Measurements from ENCODE around the gene NOL8.

Gene NOL8

DNA sequence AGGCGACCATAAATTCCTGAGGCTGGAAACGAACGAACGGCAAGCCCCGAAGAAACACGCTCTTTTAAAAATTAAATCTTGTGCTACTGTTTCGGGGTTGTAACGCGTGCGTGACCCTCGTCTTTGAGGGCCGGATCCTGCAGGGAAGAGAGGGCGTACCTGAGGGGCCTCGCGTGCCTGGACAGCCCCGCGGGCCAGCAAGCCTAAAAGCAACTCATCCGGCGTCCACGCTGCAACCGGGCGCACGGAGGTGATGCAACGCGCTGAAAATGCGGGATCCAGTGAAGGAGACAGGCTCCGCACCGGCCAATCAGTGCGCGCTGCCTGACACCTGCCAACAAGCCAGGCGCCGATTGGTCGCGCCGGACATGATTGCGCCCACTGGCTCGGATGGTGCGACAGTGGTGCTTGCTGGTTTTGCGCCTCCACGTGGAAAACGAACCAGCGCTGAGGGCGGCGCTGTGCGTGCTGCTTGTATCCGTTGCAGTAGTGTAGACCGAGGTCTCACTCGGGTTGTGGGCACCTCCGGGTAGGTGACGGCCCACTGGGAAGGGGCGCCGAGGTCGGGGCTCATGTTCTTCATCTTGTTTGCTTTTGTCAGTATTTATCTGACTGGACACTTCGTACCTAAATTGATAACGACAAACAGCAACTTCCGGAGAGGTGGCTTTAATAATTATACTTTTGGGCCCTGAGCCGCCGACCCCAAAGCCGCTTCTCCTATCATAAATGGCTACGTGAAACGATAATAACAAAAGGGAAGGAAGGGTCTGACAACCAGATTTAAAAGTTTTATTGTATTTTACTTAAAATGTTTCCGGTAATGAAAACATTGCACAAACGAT lies 31.5 kb downstream of the NOL8 start, which contains the start of gene IARS1:
IARS1 (minus strand) TSS at position 246 of the 845 bp plus-strand sequence. CDS start 4,278 bp downstream, outside the sequence.
- peak within 1 kb of the TSS; percentile 50 for H3K27ac ChIP-seq (ENCODE audit: low read length)
- peak within 1 kb of the TSS; percentile 78 to 80 for H3K9ac ChIP-seq (ENCODE audit: low read length in 2 of 2)
- no peaks in the 10 kb centered on the region for H3K9me3 ChIP-seq (ENCODE audit: control insufficient read depth in 2 of 2, low read length in 2 of 2)
- H3K36me3 ChIP-seq (ENCODE audit: control insufficient read depth in 2 of 2, insufficient read depth in 2 of 2, low read length in 2 of 2): peaks cover 10 to 16% of the 10 kb centered on the region in 2 donors
- H3K4me1 ChIP-seq (ENCODE audit: control insufficient read depth, insufficient read depth, low read length): peaks cover 11% of the 10 kb centered on the region
- no peaks in the 10 kb centered on the region for H3K27me3 ChIP-seq (ENCODE audit: control insufficient read depth in 1 of 2, insufficient read depth in 2 of 2, low read length in 2 of 2)
- peak within 1 kb of the TSS; percentile 78 to 93 for H3K4me3 ChIP-seq (ENCODE audit: low read length in 2 of 2)

DNA sequence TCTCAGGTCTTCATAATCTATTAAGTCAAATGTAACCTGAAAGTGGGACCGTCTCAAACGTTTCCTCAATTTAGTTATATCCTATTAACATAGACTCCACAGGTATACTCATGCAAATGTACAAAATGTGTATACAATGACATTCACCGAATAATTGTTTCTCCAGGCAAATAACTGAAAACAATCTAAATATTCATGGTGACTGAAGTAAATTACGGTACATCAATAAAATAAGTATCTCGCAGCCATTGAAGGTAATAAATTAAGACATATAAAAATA lies 32.1 kb downstream of the NOL8 start:
- peaks cover 11% of the 10 kb centered on the region for H3K4me1 ChIP-seq (ENCODE audit: control insufficient read depth, insufficient read depth, low read length)
- no peaks in the 10 kb centered on the region for H3K27me3 ChIP-seq (ENCODE audit: control insufficient read depth in 1 of 2, insufficient read depth in 2 of 2, low read length in 2 of 2)

DNA sequence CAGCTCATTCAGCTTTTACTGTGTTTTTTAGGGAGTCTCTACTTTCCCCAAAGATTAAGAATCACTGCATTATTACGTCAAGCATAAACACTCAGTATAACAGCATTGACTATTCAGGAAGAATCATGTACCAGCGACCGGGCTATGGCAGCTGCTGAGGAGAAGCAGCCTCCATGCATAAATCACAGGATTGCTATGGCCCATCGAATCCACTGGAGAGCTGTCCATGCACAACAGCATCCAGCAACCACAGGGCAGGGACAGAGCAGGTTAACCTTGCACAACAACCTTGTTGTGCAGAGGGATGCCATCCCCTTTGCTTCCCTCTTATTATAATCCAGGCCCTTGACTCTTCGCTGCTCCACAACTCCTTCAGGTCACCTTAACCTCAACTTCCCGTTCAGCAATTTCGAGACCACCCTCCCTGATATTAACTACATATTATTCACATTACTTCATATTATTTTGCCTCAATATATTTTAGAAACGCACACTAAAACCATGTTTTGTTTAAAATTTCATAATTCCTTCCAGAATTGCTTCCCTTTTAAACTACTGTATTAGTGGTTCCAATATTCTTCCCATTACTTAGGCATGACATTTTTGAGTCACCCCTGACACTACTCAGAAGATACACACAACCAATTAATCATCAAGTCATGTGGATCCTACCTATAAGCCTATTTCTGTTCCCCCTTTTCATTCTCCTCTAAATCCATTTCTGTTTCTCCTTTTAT lies 32.6 kb downstream of the NOL8 start:
- Histone ChIP-seq H3K4me1 (ENCODE audit: control insufficient read depth, insufficient read depth, low read length) (peaks cover 11% of the 10 kb centered on the region), H3K9ac (ENCODE audit: low read length in 2 of 2) (peak overlapping the region; percentile 76 to 80), H3K4me3 (ENCODE audit: low read length in 2 of 2) (peak overlapping the region; percentile 78 to 93), H3K27ac (ENCODE audit: low read length) (no peak overlapping the region), H3K9me3 (ENCODE audit: control insufficient read depth in 2 of 2, low read length in 2 of 2) (no peaks in the 10 kb centered on the region), H3K36me3 (ENCODE audit: control insufficient read depth in 2 of 2, insufficient read depth in 2 of 2, low read length in 2 of 2) (peaks cover 4 to 11% of the 10 kb centered on the region in 2 donors), H3K27me3 (ENCODE audit: control insufficient read depth in 1 of 2, insufficient read depth in 2 of 2, low read length in 2 of 2) (no peaks in the 10 kb centered on the region)

More for the DNA sequence above, 32.1 kb downstream of the NOL8 start:
- H3K36me3 ChIP-seq (ENCODE audit: control insufficient read depth in 2 of 2, insufficient read depth in 2 of 2, low read length in 2 of 2): peaks cover 7 to 16% of the 10 kb centered on the region in 2 donors
- H3K9ac ChIP-seq (ENCODE audit: low read length in 2 of 2): peak overlapping the region; percentile 76 to 80
- H3K27ac ChIP-seq (ENCODE audit: low read length): peak overlapping the region; percentile 50
- H3K4me3 ChIP-seq (ENCODE audit: low read length in 2 of 2): peak overlapping the region; percentile 78 to 93
- H3K9me3 ChIP-seq (ENCODE audit: control insufficient read depth in 2 of 2, low read length in 2 of 2): no peaks in the 10 kb centered on the region

DNA sequence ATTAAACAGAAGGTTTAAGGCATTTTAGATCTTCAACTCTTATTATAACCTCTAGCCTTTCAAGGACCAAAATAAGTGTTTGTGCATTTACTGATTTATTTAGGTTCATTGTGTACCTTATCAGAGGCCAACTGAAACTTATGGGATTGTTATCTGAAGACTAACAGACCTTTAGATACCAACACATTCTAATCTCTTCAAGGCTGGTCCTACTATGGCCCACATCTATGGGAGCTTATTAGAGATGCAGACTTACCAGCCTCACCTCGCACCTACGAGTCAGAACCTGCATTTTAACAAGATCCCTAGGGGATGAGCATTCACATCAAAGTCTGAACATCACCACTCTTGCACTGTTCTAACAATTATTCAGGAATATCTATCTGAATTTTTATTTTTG lies 33.6 kb downstream of the NOL8 start:
- peaks cover 11% of the 10 kb centered on the region for H3K4me1 ChIP-seq (ENCODE audit: control insufficient read depth, insufficient read depth, low read length)
- no peaks in the 10 kb centered on the region for H3K27me3 ChIP-seq (ENCODE audit: control insufficient read depth in 1 of 2, insufficient read depth in 2 of 2, low read length in 2 of 2)
- no peak overlapping the region for H3K27ac ChIP-seq (ENCODE audit: low read length)
- no peak overlapping the region for H3K9ac ChIP-seq (ENCODE audit: low read length in 2 of 2)
- no peaks in the 10 kb centered on the region for H3K9me3 ChIP-seq (ENCODE audit: control insufficient read depth in 2 of 2, low read length in 2 of 2)
- H3K36me3 ChIP-seq (ENCODE audit: control insufficient read depth in 2 of 2, insufficient read depth in 2 of 2, low read length in 2 of 2): peaks cover 6 to 8% of the 10 kb centered on the region in 2 donors
- no peak overlapping the region for H3K4me3 ChIP-seq (ENCODE audit: low read length in 2 of 2)

DNA sequence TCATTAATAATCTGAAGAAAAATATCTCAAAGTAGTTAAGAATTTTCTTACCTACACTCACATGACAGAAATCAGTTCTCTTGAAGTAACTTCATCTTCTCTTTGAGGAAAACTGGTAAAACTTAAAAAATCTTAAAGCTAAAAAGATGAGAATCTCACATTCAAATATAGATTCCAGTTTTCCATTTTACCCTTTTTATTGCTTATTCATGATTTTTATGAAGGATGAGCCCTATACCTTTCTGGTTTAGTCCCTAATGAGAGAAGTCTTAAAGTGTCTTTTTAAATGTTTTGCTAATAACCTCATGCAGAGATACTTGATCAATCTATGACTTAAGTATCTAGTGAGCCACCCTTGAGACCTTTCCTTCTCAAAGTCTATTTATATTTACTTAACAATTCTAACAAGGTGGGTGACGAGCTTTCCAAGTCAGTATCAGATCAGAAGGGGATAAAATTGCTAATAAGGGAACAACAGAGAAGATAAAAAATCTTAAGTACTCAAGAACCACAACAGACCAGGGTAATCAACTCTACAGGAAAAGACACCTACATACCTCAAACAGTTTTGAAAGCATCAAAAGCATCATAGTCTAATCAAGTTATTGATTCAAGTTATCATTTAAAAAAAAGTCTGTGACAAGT lies 34.2 kb downstream of the NOL8 start:
- no peaks in the 10 kb centered on the region for H3K9me3 ChIP-seq (ENCODE audit: control insufficient read depth in 2 of 2, low read length in 2 of 2)
- H3K4me1 ChIP-seq (ENCODE audit: control insufficient read depth, insufficient read depth, low read length): peaks cover 11% of the 10 kb centered on the region
- H3K9ac ChIP-seq (ENCODE audit: low read length in 2 of 2): no peak overlapping the region
- no peaks in the 10 kb centered on the region for H3K27me3 ChIP-seq (ENCODE audit: control insufficient read depth in 1 of 2, insufficient read depth in 2 of 2, low read length in 2 of 2)
- H3K27ac ChIP-seq (ENCODE audit: low read length): no peak overlapping the region
- peaks cover 6 to 8% of the 10 kb centered on the region in 2 donors for H3K36me3 ChIP-seq (ENCODE audit: control insufficient read depth in 2 of 2, insufficient read depth in 2 of 2, low read length in 2 of 2)
- H3K4me3 ChIP-seq (ENCODE audit: low read length in 2 of 2): no peak overlapping the region

DNA sequence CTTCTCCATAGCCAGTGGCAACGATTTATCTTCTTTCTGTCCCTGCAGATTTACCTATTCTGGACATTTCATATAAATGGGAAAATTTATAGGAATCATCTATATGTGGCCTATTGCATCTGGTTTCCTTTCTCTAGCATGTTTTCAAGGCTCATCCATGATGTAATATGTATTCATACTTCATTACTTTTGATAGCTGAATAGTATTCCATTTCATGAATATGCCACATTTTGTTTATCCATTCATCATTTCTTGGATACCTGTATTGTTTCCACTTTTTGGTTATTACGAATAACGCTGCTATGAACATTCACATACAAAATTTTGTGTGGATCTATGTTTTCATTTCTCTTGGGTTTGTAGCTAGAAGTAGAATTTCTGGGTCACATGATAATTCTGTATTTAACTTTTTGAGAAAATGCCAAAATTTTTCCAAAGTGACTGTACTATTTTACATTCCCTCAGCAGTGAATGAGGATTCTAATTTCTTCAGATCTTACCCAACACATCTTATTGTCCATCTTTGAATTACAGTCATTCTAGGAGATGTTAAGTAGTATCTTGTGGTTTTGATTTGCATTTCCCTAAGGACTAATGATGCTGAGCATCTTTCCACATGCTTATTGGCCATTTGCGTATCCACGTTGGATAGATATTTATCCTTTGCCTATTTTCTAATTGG lies 35.3 kb downstream of the NOL8 start:
- H3K4me3 ChIP-seq (ENCODE audit: low read length in 2 of 2): no peak overlapping the region
- H3K27me3 ChIP-seq (ENCODE audit: control insufficient read depth in 1 of 2, insufficient read depth in 2 of 2, low read length in 2 of 2): no peaks in the 10 kb centered on the region
- peaks cover 11% of the 10 kb centered on the region for H3K4me1 ChIP-seq (ENCODE audit: control insufficient read depth, insufficient read depth, low read length)
- peaks cover 10 to 16% of the 10 kb centered on the region in 2 donors for H3K36me3 ChIP-seq (ENCODE audit: control insufficient read depth in 2 of 2, insufficient read depth in 2 of 2, low read length in 2 of 2)
- no peak overlapping the region for H3K27ac ChIP-seq (ENCODE audit: low read length)
- no peak overlapping the region for H3K9ac ChIP-seq (ENCODE audit: low read length in 2 of 2)
- no peaks in the 10 kb centered on the region for H3K9me3 ChIP-seq (ENCODE audit: control insufficient read depth in 2 of 2, low read length in 2 of 2)

DNA sequence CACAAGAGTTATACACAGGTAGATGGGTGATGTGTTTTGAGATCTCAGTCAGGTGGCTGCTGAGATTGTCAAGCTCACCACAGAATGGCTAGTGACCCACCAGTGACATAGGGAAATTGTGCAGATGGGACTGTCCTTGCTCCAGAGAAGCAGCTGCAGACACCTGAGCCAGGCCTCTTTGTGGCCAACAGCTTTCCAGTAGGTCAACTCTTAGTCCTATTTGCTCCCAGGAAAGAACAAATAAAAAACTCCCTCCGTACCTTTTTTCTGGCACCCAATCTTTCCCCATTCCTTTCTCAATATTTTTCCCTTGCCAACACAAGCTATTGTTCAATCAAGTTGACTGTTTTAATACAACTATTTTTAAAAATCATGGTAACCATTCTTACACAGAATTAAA lies 45.8 kb downstream of the NOL8 start:
- Histone ChIP-seq H3K27ac (ENCODE audit: low read length) (no peak overlapping the region), H3K36me3 (ENCODE audit: control insufficient read depth in 2 of 2, insufficient read depth in 2 of 2, low read length in 2 of 2) (peaks cover 53 to 66% of the 10 kb centered on the region in 2 donors), H3K9ac (ENCODE audit: low read length in 2 of 2) (no peak overlapping the region), H3K27me3 (ENCODE audit: control insufficient read depth in 1 of 2, insufficient read depth in 2 of 2, low read length in 2 of 2) (no peaks in the 10 kb centered on the region), H3K4me1 (ENCODE audit: control insufficient read depth, insufficient read depth, low read length) (no peaks in the 10 kb centered on the region), H3K9me3 (ENCODE audit: control insufficient read depth in 2 of 2, low read length in 2 of 2) (no peaks in the 10 kb centered on the region), H3K4me3 (ENCODE audit: low read length in 2 of 2) (no peak overlapping the region)

DNA sequence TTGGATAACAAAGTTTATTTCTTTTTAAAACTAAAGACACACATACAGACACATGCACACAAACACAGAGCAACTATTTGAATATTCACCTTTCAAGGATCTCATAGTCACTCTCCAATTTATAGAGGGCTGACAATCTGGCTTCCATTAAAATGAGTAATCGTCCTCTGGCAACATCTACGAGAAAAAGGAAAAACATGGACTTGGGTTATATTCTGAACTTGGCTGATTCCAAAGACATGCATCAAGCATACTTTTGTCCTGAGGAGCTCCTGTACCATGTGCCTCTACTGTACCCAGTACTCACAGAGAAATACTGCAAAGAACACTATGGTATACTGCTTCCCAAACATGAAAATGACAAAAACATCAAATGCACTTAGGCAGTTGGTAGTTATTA lies 47.0 kb downstream of the NOL8 start:
- Histone ChIP-seq H3K9ac (ENCODE audit: low read length in 2 of 2) (no peak overlapping the region), H3K9me3 (ENCODE audit: control insufficient read depth in 2 of 2, low read length in 2 of 2) (no peaks in the 10 kb centered on the region), H3K27me3 (ENCODE audit: control insufficient read depth in 1 of 2, insufficient read depth in 2 of 2, low read length in 2 of 2) (no peaks in the 10 kb centered on the region), H3K4me3 (ENCODE audit: low read length in 2 of 2) (no peak overlapping the region), H3K36me3 (ENCODE audit: control insufficient read depth in 2 of 2, insufficient read depth in 2 of 2, low read length in 2 of 2) (peaks cover 54 to 72% of the 10 kb centered on the region in 2 donors), H3K4me1 (ENCODE audit: control insufficient read depth, insufficient read depth, low read length) (no peaks in the 10 kb centered on the region), H3K27ac (ENCODE audit: low read length) (no peak overlapping the region)

DNA sequence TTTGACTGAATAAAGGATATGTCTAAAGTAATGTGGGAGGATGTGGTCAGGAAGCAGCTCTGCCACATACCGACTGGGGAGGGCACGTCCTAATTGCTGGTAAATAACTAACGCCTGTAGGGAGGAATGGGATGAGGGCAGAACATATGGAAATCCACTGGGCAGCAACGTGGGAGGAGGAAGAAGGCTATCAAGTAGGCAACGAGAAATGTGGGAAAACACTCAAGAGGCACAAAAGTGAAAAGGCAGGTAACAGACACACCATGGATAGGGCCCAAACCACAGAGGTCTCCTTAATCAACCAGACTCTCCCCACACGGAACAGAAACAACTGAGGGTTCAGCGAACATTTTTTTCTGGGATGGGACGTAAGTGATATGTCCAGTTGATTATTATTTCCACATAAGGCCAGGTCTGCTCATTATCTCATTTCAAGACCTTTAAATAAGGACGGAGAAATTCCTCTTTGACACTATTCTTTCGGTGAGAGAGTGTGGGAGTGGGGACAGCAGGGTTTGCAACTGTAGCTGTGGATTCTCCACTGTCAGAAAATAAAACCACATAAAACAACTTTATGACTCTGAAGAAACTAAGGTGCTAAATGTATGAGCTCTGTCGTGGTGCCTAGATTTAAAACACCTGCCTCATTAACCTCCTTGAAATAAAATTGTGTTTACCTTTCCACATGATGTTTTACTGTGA lies 48.7 kb downstream of the NOL8 start:
- Histone ChIP-seq H3K27me3 (ENCODE audit: control insufficient read depth in 1 of 2, insufficient read depth in 2 of 2, low read length in 2 of 2) (no peaks in the 10 kb centered on the region), H3K4me3 (ENCODE audit: low read length in 2 of 2) (no peak overlapping the region), H3K4me1 (ENCODE audit: control insufficient read depth, insufficient read depth, low read length) (no peaks in the 10 kb centered on the region), H3K27ac (ENCODE audit: low read length) (no peak overlapping the region), H3K36me3 (ENCODE audit: control insufficient read depth in 2 of 2, insufficient read depth in 2 of 2, low read length in 2 of 2) (peaks cover 60 to 75% of the 10 kb centered on the region in 2 donors), H3K9ac (ENCODE audit: low read length in 2 of 2) (no peak overlapping the region), H3K9me3 (ENCODE audit: control insufficient read depth in 2 of 2, low read length in 2 of 2) (no peaks in the 10 kb centered on the region)

DNA sequence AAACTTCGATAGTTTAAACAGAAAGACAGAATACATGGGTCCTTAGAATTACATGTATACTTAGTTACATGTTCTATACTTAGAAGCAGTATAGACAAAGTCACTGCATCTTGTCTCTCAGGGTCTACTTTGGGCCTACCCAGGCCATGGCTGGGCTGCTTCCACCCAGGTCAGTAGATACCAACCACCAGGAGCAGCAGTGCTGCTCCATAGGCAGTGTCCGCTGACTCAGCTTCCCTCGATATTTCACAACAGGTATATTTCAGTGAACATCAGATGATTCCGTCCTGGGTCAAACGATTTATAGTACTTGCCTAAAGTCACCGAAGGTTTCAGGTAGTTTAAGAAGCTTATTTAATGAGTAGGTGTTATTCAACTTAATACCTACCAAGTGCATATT lies 49.6 kb downstream of the NOL8 start:
- H3K9ac ChIP-seq (ENCODE audit: low read length in 2 of 2): no peak overlapping the region
- no peaks in the 10 kb centered on the region for H3K9me3 ChIP-seq (ENCODE audit: control insufficient read depth in 2 of 2, low read length in 2 of 2)
- no peak overlapping the region for H3K27ac ChIP-seq (ENCODE audit: low read length)
- no peak overlapping the region for H3K4me3 ChIP-seq (ENCODE audit: low read length in 2 of 2)
- peaks cover 66 to 80% of the 10 kb centered on the region in 2 donors for H3K36me3 ChIP-seq (ENCODE audit: control insufficient read depth in 2 of 2, insufficient read depth in 2 of 2, low read length in 2 of 2)
- no peaks in the 10 kb centered on the region for H3K4me1 ChIP-seq (ENCODE audit: control insufficient read depth, insufficient read depth, low read length)
- H3K27me3 ChIP-seq (ENCODE audit: control insufficient read depth in 1 of 2, insufficient read depth in 2 of 2, low read length in 2 of 2): no peaks in the 10 kb centered on the region
